NCI-H524 treated with DMSO at 0.1 percent for 48 hours (cell line): ENCODE data around the gene TFCP2.

Source experiments
- DNase-seq: peaks from one replicate; lab custom pipeline; 2025; lab: John Stamatoyannopoulos, UW

Gene TFCP2

DNA sequence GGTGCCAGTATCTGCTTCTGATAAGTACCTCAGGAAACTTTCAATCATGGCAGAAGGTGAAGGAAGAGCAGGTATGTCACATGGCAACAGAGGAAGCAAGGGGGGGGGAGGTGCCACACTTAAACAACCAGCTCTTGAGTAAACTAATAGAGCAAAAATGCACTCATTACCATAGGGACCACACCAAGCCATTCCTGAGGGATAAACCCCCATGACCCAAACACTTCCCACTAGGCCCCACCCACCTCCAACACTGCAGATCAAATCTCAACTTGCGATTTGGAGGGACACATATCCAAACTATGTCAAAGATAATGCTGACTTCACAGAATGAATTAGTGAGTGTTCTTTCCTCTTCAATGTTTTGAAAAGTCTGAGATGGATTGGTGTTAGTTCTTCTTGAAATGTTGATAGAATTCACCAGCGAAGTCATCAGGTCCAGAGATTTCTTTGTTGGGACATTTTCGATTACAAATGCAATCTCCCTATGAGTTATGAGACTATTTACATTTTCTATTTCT is 16.6 kb downstream of the TFCP2 start:
- DNase-seq, result no peak

- DNase-seq, result no peak
Measured at GRCh38 chr12:51152953-51153352, 20.0 kb downstream of the TFCP2 start.

DNA sequence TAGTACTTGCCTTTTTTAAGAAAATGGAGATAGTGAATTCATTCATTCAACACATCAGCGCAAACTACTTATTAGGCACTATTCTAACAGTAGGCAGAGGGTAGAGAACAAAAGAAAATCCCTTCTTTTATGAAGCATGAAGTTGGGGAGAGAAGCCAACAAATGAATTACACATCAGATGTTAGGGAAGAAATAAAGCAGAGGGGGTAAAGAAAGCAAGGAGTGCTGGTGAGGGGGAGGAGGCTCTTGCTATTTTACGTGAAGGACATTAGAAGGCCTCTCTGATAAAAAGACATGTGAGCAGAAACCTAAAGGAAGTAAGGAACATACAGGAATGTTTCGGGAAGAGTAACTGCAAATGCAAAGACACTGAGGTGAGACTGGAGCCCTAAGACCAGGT is 22.2 kb downstream of the TFCP2 start:
- DNase-seq, result no peak

DNA sequence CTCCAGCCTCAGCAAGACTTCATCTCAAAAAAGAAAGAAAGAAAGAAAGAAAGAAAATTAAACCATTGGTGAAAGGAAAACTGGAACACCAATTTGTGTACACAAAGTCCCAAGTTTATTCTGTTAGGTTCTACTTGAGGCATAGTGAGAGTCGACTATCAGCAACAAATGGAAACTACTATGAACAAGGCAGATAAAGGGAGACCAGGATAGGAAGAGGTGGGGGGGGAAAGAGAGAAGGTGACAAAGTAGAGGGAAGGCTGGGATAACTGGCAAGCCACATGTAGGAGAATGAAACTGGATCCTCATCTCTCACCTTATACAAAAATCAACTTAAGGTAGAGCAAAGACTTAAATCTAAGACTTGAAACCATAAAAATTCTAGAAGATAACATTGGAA is 25.6 kb downstream of the TFCP2 start:
- DNase-seq, result no peak

- no peak for DNase-seq
Measured at GRCh38 chr12:51139292-51139844, 33.6 kb downstream of the TFCP2 start.

DNA sequence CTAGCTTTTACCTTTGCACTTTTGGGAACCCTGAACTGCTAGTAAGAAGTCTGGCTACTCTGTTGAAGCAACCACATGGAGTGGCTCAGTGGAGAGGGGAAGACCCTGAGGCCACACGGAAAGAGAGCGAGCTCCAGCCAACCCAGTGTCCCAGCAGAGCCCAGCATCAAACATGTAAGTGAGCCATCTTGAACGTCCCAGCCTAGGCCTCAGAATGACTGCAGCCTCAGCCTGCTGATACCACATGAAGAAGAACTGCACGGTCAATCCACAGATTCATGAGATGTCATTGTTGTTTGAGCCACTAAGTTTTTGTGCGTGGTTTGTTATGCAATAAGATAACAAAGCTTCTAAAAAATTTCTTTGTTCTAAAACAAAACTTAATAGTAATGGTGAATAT is 40.2 kb downstream of the TFCP2 start:
- no peak for DNase-seq

DNA sequence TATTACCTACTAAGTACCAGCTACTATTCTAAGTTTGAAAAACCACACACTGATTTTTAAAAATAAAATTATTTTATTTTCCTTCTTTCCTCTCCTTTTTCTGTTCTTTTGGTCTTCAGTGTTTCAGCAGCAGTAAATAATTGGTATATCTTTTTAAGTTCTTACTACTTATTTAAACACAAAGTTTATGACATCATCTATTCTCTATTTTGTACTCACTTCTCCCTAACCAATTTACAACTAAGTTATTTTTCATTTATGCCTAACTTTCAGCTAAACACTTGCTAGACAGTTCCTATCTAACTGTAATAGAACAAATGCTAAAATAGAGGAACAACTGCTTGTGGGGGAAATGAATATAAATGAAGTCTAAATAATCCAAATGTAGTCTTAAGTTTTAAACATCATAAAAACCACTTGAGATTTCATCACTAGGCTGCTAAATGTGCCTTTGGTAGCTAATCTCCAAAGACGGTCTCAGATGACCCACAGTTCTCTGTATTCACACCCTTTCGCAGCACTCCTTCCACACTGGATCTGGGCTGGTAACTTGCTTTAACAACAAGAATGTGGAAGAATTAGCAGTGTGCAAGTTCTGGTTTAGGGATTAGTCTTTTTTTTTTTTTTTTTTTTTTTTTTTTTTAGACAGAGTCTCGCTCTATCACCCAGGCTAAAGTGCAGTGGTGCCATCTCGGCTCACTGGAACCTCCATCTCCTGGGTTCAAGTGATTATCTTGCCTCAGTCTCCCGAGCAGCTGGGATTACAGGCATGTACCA is 41.0 kb downstream of the TFCP2 start:
- DNase-seq, result no peak

GRCh38 chr12:51128919-51129318 is 44.0 kb downstream of the TFCP2 start:
- DNase-seq, result no peak

GRCh38 chr12:51127050-51127729 is 45.7 kb downstream of the TFCP2 start:
- no peak for DNase-seq

GRCh38 chr12:51126297-51126696 is 46.6 kb downstream of the TFCP2 start:
- DNase-seq, result no peak

DNA sequence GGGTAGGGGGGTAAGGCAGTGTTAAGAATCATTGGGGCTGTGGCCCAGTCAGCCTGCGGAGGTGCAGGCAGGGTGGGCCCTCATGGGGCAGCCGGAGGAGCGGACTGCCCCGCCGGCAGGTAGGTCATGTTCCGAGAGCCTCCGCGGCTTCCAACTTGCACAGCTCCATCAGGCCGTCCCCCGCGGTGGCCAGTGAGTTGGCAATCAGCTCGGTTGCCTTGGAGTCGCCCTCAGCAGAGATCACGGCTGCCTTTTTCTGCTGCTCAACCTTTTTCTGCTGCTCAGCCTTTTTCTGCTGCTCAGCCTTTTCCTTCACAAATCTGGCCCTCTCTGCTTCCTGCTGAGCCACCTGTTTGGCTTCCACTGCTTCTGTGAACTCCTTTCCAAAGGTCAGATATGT is 48.4 kb downstream of the TFCP2 start:
- no peak for DNase-seq

DNA sequence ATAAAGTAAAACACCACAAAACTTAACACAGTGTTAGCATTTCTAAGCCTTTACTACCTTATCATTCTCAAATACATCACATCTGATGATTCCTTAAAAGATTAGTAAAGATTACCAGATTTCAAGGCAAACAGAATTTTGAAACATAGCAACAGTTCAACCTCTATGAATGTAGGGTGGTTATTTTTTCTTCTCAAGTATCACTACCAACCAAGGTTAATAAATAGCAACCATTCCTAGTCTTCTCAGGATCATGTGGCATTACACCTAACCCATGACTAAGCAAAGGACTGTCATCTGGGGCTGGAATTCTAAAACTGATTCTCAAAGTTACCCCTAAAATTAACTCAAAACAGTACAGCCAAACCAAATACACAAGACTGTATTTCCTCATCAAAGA is 50.1 kb downstream of the TFCP2 start:
- DNase-seq, result no peak

GRCh38 chr12:51118706-51119105 is 54.2 kb downstream of the TFCP2 start:
- no peak for DNase-seq

GRCh38 chr12:51115533-51115932 is 57.4 kb downstream of the TFCP2 start:
- no peak for DNase-seq

- no peak for DNase-seq
Measured at GRCh38 chr12:51108136-51108535, 64.8 kb downstream of the TFCP2 start.

DNA sequence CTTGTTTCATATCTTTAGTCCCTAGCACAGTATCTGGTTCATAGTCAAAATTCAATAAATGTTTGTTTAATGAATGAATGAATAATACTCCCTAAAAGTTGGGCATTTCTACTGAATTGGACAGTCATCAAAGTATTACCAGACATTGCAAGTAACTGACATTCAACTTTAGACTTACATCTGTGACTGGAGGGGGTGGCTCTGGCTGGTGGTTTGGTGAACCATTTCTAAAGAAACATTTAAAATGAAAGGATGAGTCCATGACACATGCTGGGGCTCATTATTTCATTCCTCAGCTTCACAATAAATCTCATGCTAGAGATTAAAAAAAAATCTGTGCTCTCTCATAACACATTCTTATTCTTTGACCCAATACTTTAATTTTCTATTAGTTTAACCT is 69.0 kb downstream of the TFCP2 start:
- no peak for DNase-seq

DNA sequence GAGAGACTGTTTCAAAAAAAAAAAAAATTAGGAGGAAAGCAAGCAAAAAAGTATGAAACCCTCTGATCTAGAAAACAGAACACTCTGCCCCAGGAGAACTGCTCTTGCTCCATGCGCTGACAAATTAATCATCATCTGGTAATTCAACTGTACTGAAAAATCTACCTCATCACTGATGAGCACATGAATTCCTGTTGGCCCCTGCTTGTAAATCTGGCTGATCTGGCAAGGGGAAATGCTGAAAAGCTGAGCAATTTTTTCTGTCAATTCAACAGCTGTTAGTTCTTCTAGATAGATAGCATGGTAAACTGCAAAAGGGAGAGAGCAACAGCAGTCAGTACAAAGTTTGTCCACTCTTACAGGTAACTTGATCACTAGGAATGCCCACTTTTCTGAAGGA is 74.3 kb downstream of the TFCP2 start:
- no peak for DNase-seq

DNA sequence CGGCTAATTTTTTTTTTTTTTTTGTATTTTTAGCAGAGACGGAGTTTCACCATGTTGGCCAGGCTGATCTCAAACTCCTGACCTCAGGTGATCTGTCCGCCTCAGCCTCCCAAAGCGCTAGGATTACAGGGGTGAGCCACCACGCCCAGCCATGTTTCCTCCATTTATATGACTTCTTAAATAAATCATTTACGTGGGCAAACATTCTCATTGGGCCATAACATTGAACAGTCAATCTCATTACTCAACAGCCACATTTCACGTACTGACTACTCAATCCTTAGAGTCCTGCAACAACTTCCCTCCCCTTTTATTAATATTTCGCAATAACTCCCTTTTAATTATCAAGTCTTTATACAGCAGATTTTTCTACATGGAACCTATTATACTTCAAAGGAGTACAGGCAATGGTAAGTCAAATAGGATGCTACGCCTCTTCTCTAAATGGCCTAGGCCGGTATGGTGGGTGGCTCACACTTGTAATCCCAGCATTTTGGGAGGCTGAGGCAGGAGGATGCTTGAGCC is 82.2 kb downstream of the TFCP2 start:
- no peak for DNase-seq

GRCh38 chr12:51087818-51088217 is 85.1 kb downstream of the TFCP2 start:
- no peak for DNase-seq

- no peak for DNase-seq
Measured at GRCh38 chr12:51086933-51087332, 86.0 kb downstream of the TFCP2 start.

DNA sequence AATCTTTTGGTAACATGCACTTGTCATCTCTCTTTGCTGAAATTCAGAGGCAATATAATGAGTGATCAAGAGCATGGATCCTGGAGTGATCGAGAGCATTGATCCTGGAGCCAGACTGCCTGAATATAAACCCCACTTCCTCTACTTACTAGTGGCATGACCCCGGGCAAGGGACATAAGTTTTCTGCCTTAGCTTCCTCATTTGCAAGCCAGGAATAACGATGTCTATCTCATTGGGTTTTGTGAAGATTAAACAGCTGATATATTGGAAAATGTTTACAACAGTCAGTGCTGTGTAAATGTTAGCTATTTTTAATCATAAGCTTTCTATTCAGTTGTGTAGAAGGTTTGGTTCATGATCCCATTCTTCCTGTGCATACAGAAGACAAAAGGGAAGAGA is 87.2 kb downstream of the TFCP2 start:
- no peak for DNase-seq

- peak; percentile 84 for DNase-seq
Measured at GRCh38 chr12:51083126-51083833, 89.7 kb downstream of the TFCP2 start, which contains the start of gene CSRNP2. Gene CSRNP2 (minus strand): TSS chr12:51083596. CDS start chr12:51076561, 7,035 bp downstream.
